Stimulated activated CD4-positive, alpha-beta T cell treated with anti-CD3 and anti-CD28 coated beads, Interleukin-4, amount 100 ng/mL, for 4 hours (primary cell): ENCODE measurements around the gene WDPCP.
A peak's percentile ranks its signal among the peaks of the same experiment; 100 is the strongest.
"Not testable (repeated sequence)": the region's sequence is repeated elsewhere in the genome, so short reads cannot be mapped to it uniquely, and the experiment has no call there.

Experiments
- DNase-seq, 2 experiments: peaks; one replicate each; pipeline ENCODE4 v3.0.0-alpha.2; 2020

Gene WDPCP

GRCh38 chr2:63588385-63589147 lies at the start of gene WDPCP, which contains the start of gene MDH1:
WDPCP (minus strand) TSS chr2:63588477; CDS start chr2:63588271, 206 bp downstream.
MDH1 (plus strand) TSS chr2:63588963; CDS start chr2:63589044, 81 bp downstream.
- peak; percentile 87 to 97 for DNase-seq

- DNase-seq: no peak
These were observed 44.1 kb upstream of the WDPCP start for GRCh38 chr2:63632382-63632781.

GRCh38 chr2:63631501-63631900 lies 43.2 kb upstream of the WDPCP start:
- DNase-seq: no peak

- DNase-seq: no peak
These were observed 40.2 kb upstream of the WDPCP start for GRCh38 chr2:63628403-63628942.

- DNase-seq: no peak
These were observed 39.6 kb upstream of the WDPCP start for GRCh38 chr2:63627866-63628265.

GRCh38 chr2:63623763-63624162 lies 35.5 kb upstream of the WDPCP start:
- not testable (repeated sequence) for DNase-seq

GRCh38 chr2:63622751-63623150 lies 34.5 kb upstream of the WDPCP start:
- no peak for DNase-seq

GRCh38 chr2:63619328-63619727 lies 31.1 kb upstream of the WDPCP start:
- no peak for DNase-seq

- no peak for DNase-seq
These were observed 29.1 kb upstream of the WDPCP start for GRCh38 chr2:63617366-63617765.

GRCh38 chr2:63614983-63615945 lies 27.0 kb upstream of the WDPCP start:
- no peak for DNase-seq

GRCh38 chr2:63614448-63614968 lies 26.2 kb upstream of the WDPCP start:
- DNase-seq: no peak

GRCh38 chr2:63613391-63613901 lies 25.2 kb upstream of the WDPCP start:
- DNase-seq: no peak

GRCh38 chr2:63610525-63610924 lies 22.2 kb upstream of the WDPCP start:
- DNase-seq: no peak

- not testable (repeated sequence) for DNase-seq
These were observed 20.6 kb upstream of the WDPCP start for GRCh38 chr2:63608865-63609264.

GRCh38 chr2:63604666-63605065 lies 16.4 kb upstream of the WDPCP start:
- DNase-seq: no peak

- DNase-seq: no peak
These were observed 12.7 kb upstream of the WDPCP start for GRCh38 chr2:63600881-63601460.

- no peak for DNase-seq
These were observed 10.7 kb upstream of the WDPCP start for GRCh38 chr2:63598981-63599380.

- no peak for DNase-seq
These were observed 8.2 kb upstream of the WDPCP start for GRCh38 chr2:63596401-63596883.

GRCh38 chr2:63594660-63595059 lies 6.4 kb upstream of the WDPCP start:
- no peak for DNase-seq

- DNase-seq: no peak
These were observed 3.4 kb upstream of the WDPCP start for GRCh38 chr2:63591566-63592175.

GRCh38 chr2:63590626-63591408 lies 2.5 kb upstream of the WDPCP start:
- DNase-seq: no peak
